GM19193 (cell line): ENCODE measurements around the gene PRSS8.

Experiments used
- POLR2A ChIP-seq: IDR thresholded peaks from 4 replicates; pipeline ENCODE4 v1.6.1; 2011; ENCODE audit not compliant: insufficient read depth, insufficient read length; ENCODE audit errors: extremely low read depth

PRSS8 gene

GRCh38 chr16:31135535-31136286, at the start of gene PRSS8:
TSS of gene PRSS8 (minus strand) at chr16:31135727. CDS start at chr16:31135498, 229 bp downstream.
- TF ChIP-seq POLR2A = no peak

- TF ChIP-seq POLR2A = no peak
Measured at GRCh38 chr16:31184888-31185287, 49.4 kb upstream of the PRSS8 start.

- TF ChIP-seq POLR2A = no peak
Measured at GRCh38 chr16:31183432-31184428, 48.2 kb upstream of the PRSS8 start.

GRCh38 chr16:31182391-31182790, 46.9 kb upstream of the PRSS8 start:
- TF ChIP-seq POLR2A = no peak

- no peak for TF ChIP-seq POLR2A
Measured at GRCh38 chr16:31181102-31181830, 45.7 kb upstream of the PRSS8 start.

- TF ChIP-seq POLR2A = peak; percentile 100
Measured at GRCh38 chr16:31179747-31180459, 44.4 kb upstream of the PRSS8 start, which contains the start of gene FUS. TSS of gene FUS (plus strand) at chr16:31180139. CDS start at chr16:31180215, 76 bp downstream.

- no peak for TF ChIP-seq POLR2A
Measured at GRCh38 chr16:31179219-31179746, 43.8 kb upstream of the PRSS8 start.

- TF ChIP-seq POLR2A = no peak
Measured at GRCh38 chr16:31177136-31177535, 41.6 kb upstream of the PRSS8 start.

GRCh38 chr16:31168848-31169247, 33.3 kb upstream of the PRSS8 start:
- no peak for TF ChIP-seq POLR2A

GRCh38 chr16:31167315-31167714, 31.8 kb upstream of the PRSS8 start:
- TF ChIP-seq POLR2A = no peak

- TF ChIP-seq POLR2A = no peak
Measured at GRCh38 chr16:31157136-31157535, 21.6 kb upstream of the PRSS8 start.

GRCh38 chr16:31149894-31150890, 14.7 kb upstream of the PRSS8 start, which contains the start of gene PRSS36:
TSS of gene PRSS36 (minus strand) at chr16:31150066. CDS start at chr16:31150035, 31 bp downstream.
- TF ChIP-seq POLR2A = no peak

- TF ChIP-seq POLR2A = no peak
Measured at GRCh38 chr16:31149332-31149731, 13.8 kb upstream of the PRSS8 start.
